Liver (tissue), 3 donors: ENCODE data around the gene RARA.

ENCODE experiments used
- CTCF ChIP-seq: fragments of 150-350 bp; IDR thresholded peaks from 2 replicates; pipeline ENCODE4 v1.5.1; 2017; ENCODE audit warnings: improper control_type of control experiment, low read depth, low read length; ENCODE audit not compliant: missing input control
- EGR1 ChIP-seq, 2 donors: IDR thresholded peaks; 2 replicates each; pipeline ENCODE4 v1.6.1; 2016 to 2018; ENCODE audit warnings: antibody characterized with exemption in 2 of 2, low read depth in 2 of 2
- FOXA1 ChIP-seq: IDR thresholded peaks from 2 replicates; pipeline ENCODE4 v1.6.1; 2016; ENCODE audit warnings: antibody characterized with exemption
- GABPA ChIP-seq, 2 donors: IDR thresholded peaks in 1 of 2; conservative IDR thresholded peaks in 1 of 2; 2 replicates each; pipeline ENCODE4 v1.6.1; 2016; ENCODE audit warnings: antibody characterized with exemption in 2 of 2, mild to moderate bottlenecking in 1 of 2, moderate library complexity in 1 of 2
- HNF4G ChIP-seq: IDR thresholded peaks from 2 replicates; pipeline ENCODE4 v1.6.1; 2016; ENCODE audit warnings: antibody characterized with exemption
- JUND ChIP-seq, 2 donors: IDR thresholded peaks; 2 replicates each; pipeline ENCODE4 v1.6.1; 2016; ENCODE audit warnings: antibody characterized with exemption in 2 of 2
- RAD21 ChIP-seq, 2 donors: IDR thresholded peaks; 2 replicates each; pipeline ENCODE4 v1.6.1; 2016; ENCODE audit warnings: antibody characterized with exemption in 2 of 2, mild to moderate bottlenecking in 2 of 2
- REST ChIP-seq: IDR thresholded peaks from 2 replicates; pipeline ENCODE4 v1.6.1; 2016; ENCODE audit warnings: antibody characterized with exemption, mild to moderate bottlenecking
- RXRA ChIP-seq, 2 donors: IDR thresholded peaks; 2 replicates each; pipeline ENCODE4 v1.6.1; 2017 to 2018; ENCODE audit warnings: antibody characterized with exemption in 2 of 2, mild to moderate bottlenecking in 1 of 2
- SP1 ChIP-seq: IDR thresholded peaks from 2 replicates; pipeline ENCODE4 v1.6.1; 2018; ENCODE audit warnings: antibody characterized with exemption, mild to moderate bottlenecking
- TAF1 ChIP-seq: conservative IDR thresholded peaks from 2 replicates; pipeline ENCODE4 v1.6.1; 2016; ENCODE audit warnings: antibody characterized with exemption, mild to moderate bottlenecking
- YY1 ChIP-seq: IDR thresholded peaks from 2 replicates; pipeline ENCODE4 v1.6.1; 2016; ENCODE audit warnings: antibody characterized with exemption, mild to moderate bottlenecking
- ZBTB33 ChIP-seq: IDR thresholded peaks from 2 replicates; pipeline ENCODE4 v1.6.1; 2016; ENCODE audit warnings: antibody characterized with exemption
- donor health status: healthy.
- donor health status: healthy.

GRCh38 chr17:40352237-40352778 lies 43.3 kb downstream of the RARA start:
- no peak for TF ChIP-seq CTCF
- TF ChIP-seq RAD21 (IDR thresholded peaks at IDR 0.05): no peak
- no peak for TF ChIP-seq REST
- TF ChIP-seq SP1: peak; percentile 73
- TF ChIP-seq JUND (IDR thresholded peaks at IDR 0.05): peak in 1 of 2 donors; percentile 34
- no peak for TF ChIP-seq YY1
- TF ChIP-seq HNF4G: peak; percentile 39
- no peak for TF ChIP-seq GABPA (IDR thresholded peaks at IDR 0.05 in 1 of 2, conservative IDR thresholded peaks at IDR 0.05 in 1 of 2)
- TF ChIP-seq RXRA (IDR thresholded peaks at IDR 0.05): peak; percentile 90
- TF ChIP-seq FOXA1: no peak
- no peak for TF ChIP-seq EGR1 (IDR thresholded peaks at IDR 0.05; ENCODE audit: low read depth in 2 of 2)
- TF ChIP-seq TAF1: no peak
- no peak for TF ChIP-seq ZBTB33
